ENCODE data around the gene CSMD2.

The CSMD2 gene

GRCh38 chr1:33634143-33634542 is 530.9 kb downstream of the CSMD2 start:
- no peak overlapping the region for H3K18ac ChIP-seq (ENCODE audit: low read length)
- H2BK120ac ChIP-seq (ENCODE audit: low read depth, low read length), result no peak overlapping the region
- WGBS (ENCODE audit: extremely low coverage, insufficient coverage, low lambda C conversion rate), result no CpG with 5 or more reads among the region's 5 CpGs
- H3K4me3 ChIP-seq (ENCODE audit: low read length), result no peak overlapping the region
- no peak overlapping the region for H4K5ac ChIP-seq (ENCODE audit: low read length)
- no peak overlapping the region for H3K23ac ChIP-seq (ENCODE audit: low read length)
- H2BK5ac ChIP-seq (ENCODE audit: low read length), result no peak overlapping the region
- no peak overlapping the region for H3K4ac ChIP-seq (ENCODE audit: low read depth, low read length)
- H3K4me1 ChIP-seq (ENCODE audit: control insufficient read depth, low read depth, low read length), result no peaks in the 10 kb centered on the region
- H3K79me2 ChIP-seq (ENCODE audit: control insufficient read depth, insufficient read depth, low read length), result no peaks in the 10 kb centered on the region
- no peak overlapping the region for H3K27ac ChIP-seq (ENCODE audit: low read depth, low read length)
- H3K9ac ChIP-seq (ENCODE audit: low read length), result no peak overlapping the region
- no peak for DNase-seq
- no peaks in the 10 kb centered on the region for H3K79me1 ChIP-seq (ENCODE audit: low read length)
- no peaks in the 10 kb centered on the region for H3K27me3 ChIP-seq (ENCODE audit: insufficient read depth, low read length, poor library complexity)
- no peak overlapping the region for H2AK5ac ChIP-seq (ENCODE audit: low read length)
- H2BK15ac ChIP-seq (replicated peaks; ENCODE audit: low read depth), result no peak overlapping the region
- H3K4me2 ChIP-seq (ENCODE audit: low read length), result no peak overlapping the region
- no peaks in the 10 kb centered on the region for H3K36me3 ChIP-seq (ENCODE audit: control insufficient read depth, insufficient read depth, low read length)
- H3K56ac ChIP-seq (ENCODE audit: low read length), result no peak overlapping the region
- no peak overlapping the region for H4K8ac ChIP-seq (ENCODE audit: low read depth, low read length)

- peak; percentile 90 for DNase-seq
- Histone ChIP-seq H3K4me2 (ENCODE audit: low read length) (no peak overlapping the region), H2AK5ac (ENCODE audit: low read length) (no peak overlapping the region), H3K27me3 (ENCODE audit: insufficient read depth, low read length, poor library complexity) (no peaks in the 10 kb centered on the region), H2BK5ac (ENCODE audit: low read length) (no peak overlapping the region), H3K23ac (ENCODE audit: low read length) (no peak overlapping the region), H3K79me2 (ENCODE audit: control insufficient read depth, insufficient read depth, low read length) (no peaks in the 10 kb centered on the region), H3K4me3 (ENCODE audit: low read length) (no peak overlapping the region), H3K18ac (ENCODE audit: low read length) (no peak overlapping the region), H4K5ac (ENCODE audit: low read length) (no peak overlapping the region), H3K56ac (ENCODE audit: low read length) (no peak overlapping the region), H4K8ac (ENCODE audit: low read depth, low read length) (no peak overlapping the region), H2BK120ac (ENCODE audit: low read depth, low read length) (no peak overlapping the region), H3K27ac (ENCODE audit: low read depth, low read length) (no peak overlapping the region), H3K9ac (ENCODE audit: low read length) (no peak overlapping the region), H3K36me3 (ENCODE audit: control insufficient read depth, insufficient read depth, low read length) (no peaks in the 10 kb centered on the region), H3K4me1 (ENCODE audit: control insufficient read depth, low read depth, low read length) (no peaks in the 10 kb centered on the region), H3K79me1 (ENCODE audit: low read length) (no peaks in the 10 kb centered on the region), H3K4ac (ENCODE audit: low read depth, low read length) (no peak overlapping the region), H2BK15ac (replicated peaks; ENCODE audit: low read depth) (no peak overlapping the region)
- WGBS (ENCODE audit: extremely low coverage, insufficient coverage, low lambda C conversion rate), result no CpG with 5 or more reads among the region's 29 CpGs
Observed at GRCh38 chr1:33633019-33633801, 531.8 kb downstream of the CSMD2 start.

GRCh38 chr1:33630686-33631085 is 534.3 kb downstream of the CSMD2 start:
- Histone ChIP-seq H3K27me3 (ENCODE audit: insufficient read depth, low read length, poor library complexity) (no peaks in the 10 kb centered on the region), H3K56ac (ENCODE audit: low read length) (no peak overlapping the region), H2AK5ac (ENCODE audit: low read length) (no peak overlapping the region), H3K23ac (ENCODE audit: low read length) (no peak overlapping the region), H4K5ac (ENCODE audit: low read length) (no peak overlapping the region), H3K4me3 (ENCODE audit: low read length) (no peak overlapping the region), H3K79me2 (ENCODE audit: control insufficient read depth, insufficient read depth, low read length) (no peaks in the 10 kb centered on the region), H2BK15ac (replicated peaks; ENCODE audit: low read depth) (no peak overlapping the region), H3K79me1 (ENCODE audit: low read length) (no peaks in the 10 kb centered on the region), H2BK5ac (ENCODE audit: low read length) (no peak overlapping the region), H4K8ac (ENCODE audit: low read depth, low read length) (no peak overlapping the region), H3K4ac (ENCODE audit: low read depth, low read length) (no peak overlapping the region), H3K4me1 (ENCODE audit: control insufficient read depth, low read depth, low read length) (no peaks in the 10 kb centered on the region), H3K18ac (ENCODE audit: low read length) (no peak overlapping the region), H3K9ac (ENCODE audit: low read length) (no peak overlapping the region), H3K27ac (ENCODE audit: low read depth, low read length) (no peak overlapping the region), H3K4me2 (ENCODE audit: low read length) (no peak overlapping the region), H3K36me3 (ENCODE audit: control insufficient read depth, insufficient read depth, low read length) (no peaks in the 10 kb centered on the region), H2BK120ac (ENCODE audit: low read depth, low read length) (no peak overlapping the region)
- no CpG with 5 or more reads among the region's 1 CpG for whole genome bisulfite sequencing (ENCODE audit: extremely low coverage, insufficient coverage, low lambda C conversion rate)
- DNase-seq, result no peak

GRCh38 chr1:33626801-33627200 is 538.2 kb downstream of the CSMD2 start:
- no peak overlapping the region for H2BK15ac ChIP-seq (replicated peaks; ENCODE audit: low read depth)
- H2BK5ac ChIP-seq (ENCODE audit: low read length), result no peak overlapping the region
- no peak overlapping the region for H3K4ac ChIP-seq (ENCODE audit: low read depth, low read length)
- H4K5ac ChIP-seq (ENCODE audit: low read length), result no peak overlapping the region
- DNase-seq, result no peak
- no peak overlapping the region for H2AK5ac ChIP-seq (ENCODE audit: low read length)
- H3K36me3 ChIP-seq (ENCODE audit: control insufficient read depth, insufficient read depth, low read length), result no peaks in the 10 kb centered on the region
- H3K9ac ChIP-seq (ENCODE audit: low read length), result no peak overlapping the region
- H4K8ac ChIP-seq (ENCODE audit: low read depth, low read length), result no peak overlapping the region
- no peak overlapping the region for H3K18ac ChIP-seq (ENCODE audit: low read length)
- no peaks in the 10 kb centered on the region for H3K4me1 ChIP-seq (ENCODE audit: control insufficient read depth, low read depth, low read length)
- no peak overlapping the region for H3K4me3 ChIP-seq (ENCODE audit: low read length)
- no peak overlapping the region for H3K23ac ChIP-seq (ENCODE audit: low read length)
- no peak overlapping the region for H2BK120ac ChIP-seq (ENCODE audit: low read depth, low read length)
- no peak overlapping the region for H3K27ac ChIP-seq (ENCODE audit: low read depth, low read length)
- no peak overlapping the region for H3K56ac ChIP-seq (ENCODE audit: low read length)
- no peaks in the 10 kb centered on the region for H3K79me1 ChIP-seq (ENCODE audit: low read length)
- WGBS (ENCODE audit: extremely low coverage, insufficient coverage, low lambda C conversion rate), result no CpG with 5 or more reads among the region's 4 CpGs
- no peaks in the 10 kb centered on the region for H3K27me3 ChIP-seq (ENCODE audit: insufficient read depth, low read length, poor library complexity)
- H3K4me2 ChIP-seq (ENCODE audit: low read length), result no peak overlapping the region
- no peaks in the 10 kb centered on the region for H3K79me2 ChIP-seq (ENCODE audit: control insufficient read depth, insufficient read depth, low read length)

GRCh38 chr1:33624991-33625870 is 539.8 kb downstream of the CSMD2 start:
- Histone ChIP-seq H4K5ac (ENCODE audit: low read length) (no peak overlapping the region), H3K27me3 (ENCODE audit: insufficient read depth, low read length, poor library complexity) (no peaks in the 10 kb centered on the region), H3K4me2 (ENCODE audit: low read length) (no peak overlapping the region), H3K18ac (ENCODE audit: low read length) (no peak overlapping the region), H3K56ac (ENCODE audit: low read length) (no peak overlapping the region), H2AK5ac (ENCODE audit: low read length) (no peak overlapping the region), H2BK15ac (replicated peaks; ENCODE audit: low read depth) (no peak overlapping the region), H3K79me2 (ENCODE audit: control insufficient read depth, insufficient read depth, low read length) (no peaks in the 10 kb centered on the region), H3K79me1 (ENCODE audit: low read length) (no peaks in the 10 kb centered on the region), H3K4ac (ENCODE audit: low read depth, low read length) (no peak overlapping the region), H2BK120ac (ENCODE audit: low read depth, low read length) (no peak overlapping the region), H4K8ac (ENCODE audit: low read depth, low read length) (no peak overlapping the region), H3K23ac (ENCODE audit: low read length) (no peak overlapping the region), H3K4me3 (ENCODE audit: low read length) (no peak overlapping the region), H3K4me1 (ENCODE audit: control insufficient read depth, low read depth, low read length) (no peaks in the 10 kb centered on the region), H3K27ac (ENCODE audit: low read depth, low read length) (no peak overlapping the region), H3K36me3 (ENCODE audit: control insufficient read depth, insufficient read depth, low read length) (no peaks in the 10 kb centered on the region), H2BK5ac (ENCODE audit: low read length) (no peak overlapping the region), H3K9ac (ENCODE audit: low read length) (no peak overlapping the region)
- peak; percentile 32 for DNase-seq
- WGBS (ENCODE audit: extremely low coverage, insufficient coverage, low lambda C conversion rate), result no CpG with 5 or more reads among the region's 35 CpGs

Measured in mesendoderm (in vitro differentiated cells).